NCI-H446 treated with DMSO at 0.1 percent for 48 hours (cell line): ENCODE measurements around the gene EPGN.

ENCODE experiments used
- DNase-seq: peaks from one replicate; lab custom pipeline; 2025; lab: John Stamatoyannopoulos, UW

EPGN gene

GRCh38 chr4:74308215-74308614, at the start of gene EPGN:
TSS of gene EPGN (plus strand) at chr4:74308470. CDS start at chr4:74308534, 64 bp downstream.
- no peak for DNase-seq

GRCh38 chr4:74258963-74259362, 49.3 kb upstream of the EPGN start:
- no peak for DNase-seq

GRCh38 chr4:74260036-74260435, 48.2 kb upstream of the EPGN start:
- no peak for DNase-seq

GRCh38 chr4:74262522-74262921, 45.7 kb upstream of the EPGN start:
- no peak for DNase-seq

GRCh38 chr4:74263551-74263950, 44.7 kb upstream of the EPGN start:
- DNase-seq, result no peak

- DNase-seq, result no peak
These were observed 42.2 kb upstream of the EPGN start for GRCh38 chr4:74266081-74266480.

GRCh38 chr4:74267998-74268606, 40.2 kb upstream of the EPGN start:
- DNase-seq, result no peak

GRCh38 chr4:74268643-74269042, 39.6 kb upstream of the EPGN start:
- no peak for DNase-seq

- no peak for DNase-seq
These were observed 29.8 kb upstream of the EPGN start for GRCh38 chr4:74278490-74278889.

GRCh38 chr4:74279716-74280115, 28.6 kb upstream of the EPGN start:
- DNase-seq, result no peak

- DNase-seq, result no peak
These were observed 25.3 kb upstream of the EPGN start for GRCh38 chr4:74282926-74283325.

GRCh38 chr4:74283614-74284013, 24.7 kb upstream of the EPGN start:
- DNase-seq, result no peak

- DNase-seq, result no peak
These were observed 24.2 kb upstream of the EPGN start for GRCh38 chr4:74284053-74284452.

- DNase-seq, result no peak
These were observed 21.1 kb upstream of the EPGN start for GRCh38 chr4:74287164-74287563.

GRCh38 chr4:74287791-74288190, 20.5 kb upstream of the EPGN start:
- DNase-seq, result no peak

GRCh38 chr4:74291471-74291870, 16.8 kb upstream of the EPGN start:
- DNase-seq, result no peak

- DNase-seq, result no peak
These were observed 16.0 kb upstream of the EPGN start for GRCh38 chr4:74292111-74292870.

- no peak for DNase-seq
These were observed 14.7 kb upstream of the EPGN start for GRCh38 chr4:74293558-74293957.

- no peak for DNase-seq
These were observed 13.6 kb upstream of the EPGN start for GRCh38 chr4:74294681-74295080.

GRCh38 chr4:74297539-74297938, 10.7 kb upstream of the EPGN start:
- DNase-seq, result no peak

GRCh38 chr4:74304095-74304625, 4.1 kb upstream of the EPGN start:
- no peak for DNase-seq

GRCh38 chr4:74305000-74305399, 3.3 kb upstream of the EPGN start:
- DNase-seq, result no peak

GRCh38 chr4:74307170-74307569, 1.1 kb upstream of the EPGN start:
- no peak for DNase-seq

GRCh38 chr4:74309223-74309622, 953 bp downstream of the EPGN start:
- DNase-seq, result no peak
